NCI-H1417 treated with DMSO at 0.1 percent for 48 hours (cell line): ENCODE data around the gene FRY.
"Not testable (repeated sequence)": the region's sequence is repeated elsewhere in the genome, so short reads cannot be mapped to it uniquely, and the experiment has no call there.

ENCODE experiments used
- DNase-seq: peaks from one replicate; lab custom pipeline; 2025; lab: John Stamatoyannopoulos, UW

The FRY gene

DNA sequence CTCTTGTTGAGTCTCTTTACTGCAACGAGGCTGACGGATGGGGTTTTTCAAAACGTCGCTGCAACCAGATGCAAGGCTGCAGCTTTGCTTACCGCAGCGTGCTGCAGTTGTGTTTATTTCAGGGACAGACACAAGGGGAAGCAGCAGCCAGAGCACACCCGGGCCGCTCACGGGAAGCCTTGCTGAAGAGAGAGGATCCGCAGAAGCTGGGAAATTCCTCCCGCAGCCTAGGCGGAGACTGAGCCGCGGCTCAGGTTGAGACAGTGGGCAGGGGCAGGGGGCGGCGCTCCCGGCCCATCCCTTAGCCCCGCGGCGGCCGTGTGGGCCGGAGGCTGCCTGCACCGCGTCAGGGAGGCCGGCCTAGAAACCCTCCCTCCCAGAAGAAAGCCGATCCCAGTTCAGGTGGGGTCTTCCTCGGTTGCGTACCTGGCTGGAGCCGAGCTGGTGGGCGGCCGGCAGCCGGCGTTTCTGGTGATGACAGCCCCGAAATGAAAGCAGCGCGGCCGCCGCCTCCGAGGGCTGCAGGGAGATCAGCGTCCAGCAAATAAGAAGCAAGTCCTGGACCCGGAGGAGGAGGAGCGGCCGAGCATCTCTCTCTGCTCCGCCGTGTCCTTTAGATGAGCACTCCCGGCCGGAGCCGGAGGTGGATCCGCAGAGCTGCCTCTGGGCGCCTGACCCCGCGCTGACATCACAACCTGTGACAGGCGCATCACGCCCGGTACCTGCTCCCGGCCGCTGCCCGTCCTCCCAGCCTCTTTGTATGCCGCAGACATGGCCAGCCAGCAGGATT lies at the start of gene FRY:
TSS of gene FRY (plus strand) at position 750 of the 790 bp plus-strand sequence. CDS start at position 772, 22 bp downstream.
- no peak for DNase-seq

DNA sequence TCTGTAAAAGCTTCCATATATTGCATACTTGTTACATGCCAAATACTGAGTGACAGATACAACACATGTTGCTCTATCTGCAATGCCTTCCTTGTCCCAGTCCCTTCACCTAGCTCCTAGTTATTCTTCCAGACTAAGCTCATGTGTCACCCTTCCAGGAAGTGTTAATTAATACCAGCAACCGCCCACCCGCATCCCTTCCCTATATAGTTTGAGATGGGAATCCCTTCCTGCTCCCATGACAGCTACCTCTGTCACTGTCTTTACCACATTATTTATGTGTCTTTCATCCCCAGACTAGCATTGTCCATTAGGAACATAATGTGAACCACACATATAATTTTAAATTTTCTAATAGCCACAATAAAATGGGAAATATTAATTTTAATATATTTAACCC lies 49.5 kb upstream of the FRY start:
- DNase-seq, result no peak

GRCh38 chr13:31982540-31982939 lies 49.0 kb upstream of the FRY start:
- DNase-seq, result no peak

DNA sequence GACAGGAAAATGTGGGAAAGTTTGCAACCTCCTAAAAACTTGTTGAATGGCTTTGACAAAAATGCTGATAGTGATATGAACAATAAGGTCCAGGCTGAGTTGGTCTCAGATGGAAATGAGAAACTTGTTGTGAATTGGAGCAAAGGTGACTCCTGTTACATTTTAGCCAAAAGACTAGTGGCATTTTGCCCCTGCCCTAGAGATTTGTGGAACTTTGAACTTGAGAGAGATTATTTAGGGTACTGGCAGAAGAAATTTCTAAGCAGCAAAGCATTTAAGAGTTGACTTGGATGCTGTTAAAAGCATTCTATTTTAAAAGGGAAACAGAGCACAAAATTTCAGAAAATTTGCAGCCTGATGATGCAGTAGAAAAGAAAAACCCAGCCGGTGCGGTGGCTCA lies 47.9 kb upstream of the FRY start:
- not testable (repeated sequence) for DNase-seq

DNA sequence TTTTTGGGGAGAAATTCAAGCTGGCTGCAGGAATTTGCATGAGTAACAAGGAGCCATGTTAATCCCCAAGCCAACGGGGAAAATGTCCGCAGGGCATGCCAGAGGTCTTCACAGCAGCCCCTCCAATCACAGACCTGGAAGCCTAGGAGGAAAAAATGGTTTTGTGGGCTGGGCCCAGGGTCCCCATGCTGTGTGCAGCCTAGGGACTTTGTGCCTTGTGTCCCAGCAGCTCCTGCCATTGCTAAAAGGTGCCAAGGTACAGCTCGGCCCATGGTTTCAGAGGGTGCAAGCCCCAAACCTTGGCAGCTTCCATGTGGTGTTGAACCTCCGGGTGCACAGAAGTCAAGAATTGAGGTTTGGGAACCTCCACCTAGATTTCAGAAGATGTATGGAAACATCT lies 47.2 kb upstream of the FRY start:
- not testable (repeated sequence) for DNase-seq

- DNase-seq, result no peak
Measured at GRCh38 chr13:31986676-31987470, 44.7 kb upstream of the FRY start.

GRCh38 chr13:31987535-31988170 lies 43.9 kb upstream of the FRY start:
- no peak for DNase-seq

DNA sequence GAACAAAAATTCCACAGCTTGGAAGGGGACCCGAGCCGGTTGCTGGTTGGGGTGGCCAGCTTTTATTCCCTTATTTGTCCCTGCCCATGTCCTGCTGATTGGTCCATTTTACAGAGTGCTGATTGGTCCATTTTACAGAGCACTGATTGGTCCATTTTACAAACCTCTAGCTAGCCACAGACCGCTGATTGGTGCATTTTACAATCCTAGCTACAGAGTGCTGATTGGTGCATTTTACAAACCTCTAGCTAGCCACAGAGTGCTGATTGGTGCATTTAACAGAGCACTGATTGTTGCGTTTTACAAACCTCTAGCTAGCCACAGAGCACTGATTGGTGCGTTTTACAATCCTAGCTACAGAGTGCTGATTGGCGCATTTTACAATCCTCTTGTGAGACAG lies 37.2 kb upstream of the FRY start:
- DNase-seq, result not testable (repeated sequence)

DNA sequence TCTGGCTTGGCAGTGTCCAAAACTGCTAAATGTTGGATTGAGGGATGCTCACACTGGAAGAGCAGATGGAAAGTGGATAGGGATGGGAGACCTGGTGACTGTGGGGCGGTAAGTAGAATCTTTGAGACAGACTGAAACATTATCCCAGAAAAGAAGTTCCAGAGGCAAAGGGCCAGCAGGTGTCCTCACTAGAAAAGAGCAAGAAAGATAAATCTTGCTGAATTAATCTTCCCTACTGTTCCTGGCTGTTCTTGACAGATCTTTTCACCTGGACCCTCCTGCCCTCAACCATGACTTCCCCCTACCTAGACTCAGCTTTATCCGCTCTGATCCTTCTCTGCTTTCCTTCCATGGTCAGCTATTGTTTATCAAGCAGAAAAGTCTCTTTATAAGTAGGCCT lies 35.0 kb upstream of the FRY start:
- no peak for DNase-seq

GRCh38 chr13:31997641-31998040 lies 33.9 kb upstream of the FRY start:
- no peak for DNase-seq

GRCh38 chr13:31998131-31998530 lies 33.4 kb upstream of the FRY start:
- DNase-seq, result no peak

DNA sequence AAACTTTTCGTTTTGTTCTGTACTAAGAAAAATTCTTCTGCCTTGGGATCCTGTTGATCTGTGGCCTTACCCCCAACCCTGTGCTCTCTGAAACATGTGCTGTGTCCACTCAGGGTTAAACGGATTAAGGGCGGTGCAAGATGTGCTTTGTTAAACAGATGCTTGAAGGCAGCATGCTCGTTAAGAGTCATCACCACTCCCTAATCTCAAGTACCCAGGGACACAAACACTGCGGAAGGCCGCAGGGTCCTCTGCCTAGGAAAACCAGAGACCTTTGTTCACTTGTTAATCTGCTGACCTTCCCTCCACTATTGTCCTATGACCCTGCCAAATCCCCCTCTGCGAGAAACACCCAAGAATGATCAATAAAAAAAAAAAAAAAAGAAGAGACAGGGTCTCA lies 30.8 kb upstream of the FRY start:
- DNase-seq, result not testable (repeated sequence)

GRCh38 chr13:32001154-32001768 lies 30.3 kb upstream of the FRY start:
- no peak for DNase-seq

GRCh38 chr13:32001769-32002168 lies 29.8 kb upstream of the FRY start:
- DNase-seq, result no peak

GRCh38 chr13:32002873-32003272 lies 28.7 kb upstream of the FRY start:
- no peak for DNase-seq

DNA sequence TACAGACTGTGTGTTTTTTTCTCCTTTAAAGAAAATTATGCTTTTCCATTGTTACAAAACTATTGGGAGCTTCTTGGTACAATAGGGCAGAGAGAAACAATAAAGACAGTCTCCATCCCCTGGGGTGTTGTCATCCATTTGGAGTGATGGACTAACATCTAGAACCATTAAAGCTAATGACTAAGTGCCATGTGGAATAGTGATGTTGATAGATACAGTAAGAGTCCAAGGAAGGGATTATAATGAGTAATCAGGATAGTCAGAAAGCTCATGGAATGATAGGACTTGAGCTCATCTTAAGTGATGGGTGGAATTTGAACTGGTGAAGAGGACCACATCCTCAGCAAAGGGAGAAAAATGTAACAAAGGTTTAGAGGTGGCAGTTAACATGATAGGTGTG lies 24.1 kb upstream of the FRY start:
- DNase-seq, result no peak

DNA sequence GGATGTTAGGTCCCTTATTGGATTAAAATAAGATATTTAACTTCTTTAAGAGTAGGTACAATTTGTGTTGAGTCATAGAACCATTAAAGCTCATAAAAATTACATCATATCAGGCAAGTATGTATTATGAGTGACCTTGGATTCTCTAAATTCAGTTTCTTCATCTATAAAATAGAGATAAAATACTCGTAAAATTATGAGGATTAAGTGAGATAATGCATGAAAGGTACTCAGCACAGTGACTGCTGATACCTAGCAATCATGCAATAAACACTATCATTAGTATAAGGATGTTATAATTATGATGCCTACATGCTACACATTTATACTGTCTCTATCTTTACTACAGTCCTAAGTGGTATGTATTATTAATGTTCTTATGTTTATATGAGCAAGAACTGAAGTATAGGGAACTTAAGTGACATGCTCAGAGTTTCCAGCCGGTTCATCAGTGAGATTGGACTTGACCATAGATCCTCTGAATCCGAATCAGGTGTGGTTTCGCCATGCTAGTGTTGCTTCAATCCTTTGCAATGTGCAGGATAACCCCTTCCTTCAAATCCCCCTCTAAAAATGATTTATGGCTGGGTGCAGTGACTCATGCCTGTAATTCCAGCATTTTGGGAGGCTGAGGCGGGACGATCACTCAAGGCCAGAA lies 22.9 kb upstream of the FRY start:
- no peak for DNase-seq

- DNase-seq, result no peak
Measured at GRCh38 chr13:32009362-32009761, 22.2 kb upstream of the FRY start.

- DNase-seq, result no peak
Measured at GRCh38 chr13:32010136-32010535, 21.4 kb upstream of the FRY start.

DNA sequence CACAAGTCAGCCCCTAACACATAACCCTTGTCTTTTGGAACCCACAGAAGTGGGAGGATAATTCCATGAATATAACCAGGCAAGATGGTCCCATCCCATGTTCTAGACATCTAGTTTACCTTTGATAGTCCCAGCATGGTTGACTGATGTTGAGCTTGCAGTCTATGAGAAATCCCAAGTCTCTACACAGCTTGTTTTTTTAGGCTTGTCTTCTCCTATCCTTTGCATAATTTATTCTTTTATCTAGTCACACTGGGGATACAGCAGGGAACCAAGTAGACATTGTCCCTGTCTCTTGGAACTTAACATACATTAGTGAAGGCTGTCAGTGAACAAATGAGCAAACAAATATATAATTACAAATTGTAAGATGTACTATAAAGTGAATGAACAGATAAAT lies 19.6 kb upstream of the FRY start:
- no peak for DNase-seq

- no peak for DNase-seq
Measured at GRCh38 chr13:32013181-32013580, 18.4 kb upstream of the FRY start.

- no peak for DNase-seq
Measured at GRCh38 chr13:32016119-32016518, 15.5 kb upstream of the FRY start.
